ENCODE data around the gene MED13.
A peak's percentile ranks its signal among the peaks of the same experiment; 100 is the strongest.

MED13 gene

GRCh38 chr17:61981323-61981722 lies 83.8 kb downstream of the MED13 start:
- ATAC-seq (ENCODE audit: low read depth) (no peak), DNase-seq (ENCODE audit: low spot score in 2 of 2) (no peak)
- Mint-ChIP-seq H3K4me1 (peaks cover 8% of the 10 kb centered on the region), H3K9me3 (no peaks in the 10 kb centered on the region), H3K27ac (peak overlapping the region; percentile 39), H3K4me3 (no peak overlapping the region), H3K36me3 (peaks cover 24% of the 10 kb centered on the region), H3K27me3 (no peaks in the 10 kb centered on the region)

DNA sequence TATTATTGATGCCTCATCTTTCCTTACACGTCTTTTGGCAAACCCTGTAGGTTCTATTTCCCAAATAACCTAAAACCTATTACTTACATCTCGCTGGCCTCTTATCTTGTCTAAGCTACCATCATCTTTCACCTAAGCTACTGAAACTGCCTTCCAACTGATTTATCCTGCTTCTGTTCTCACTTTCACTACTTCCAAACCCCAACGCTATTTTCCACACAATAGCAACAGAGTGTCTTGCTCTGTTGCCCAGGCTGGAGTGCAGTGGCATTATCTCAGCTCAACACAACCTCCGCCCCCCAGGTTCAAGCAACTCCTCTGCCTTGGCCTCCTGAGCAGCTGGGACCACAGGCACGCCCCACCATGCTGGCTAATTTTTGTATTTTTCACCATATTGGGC lies 84.5 kb downstream of the MED13 start:
- Mint-ChIP-seq H3K4me3 (no peak overlapping the region), H3K27me3 (no peaks in the 10 kb centered on the region), H3K27ac (peak overlapping the region; percentile 35), H3K9me3 (no peaks in the 10 kb centered on the region), H3K4me1 (peaks cover 11% of the 10 kb centered on the region), H3K36me3 (peaks cover 27% of the 10 kb centered on the region)
- DNase-seq (ENCODE audit: low spot score in 2 of 2): no peak
- no peak for ATAC-seq (ENCODE audit: low read depth)

DNA sequence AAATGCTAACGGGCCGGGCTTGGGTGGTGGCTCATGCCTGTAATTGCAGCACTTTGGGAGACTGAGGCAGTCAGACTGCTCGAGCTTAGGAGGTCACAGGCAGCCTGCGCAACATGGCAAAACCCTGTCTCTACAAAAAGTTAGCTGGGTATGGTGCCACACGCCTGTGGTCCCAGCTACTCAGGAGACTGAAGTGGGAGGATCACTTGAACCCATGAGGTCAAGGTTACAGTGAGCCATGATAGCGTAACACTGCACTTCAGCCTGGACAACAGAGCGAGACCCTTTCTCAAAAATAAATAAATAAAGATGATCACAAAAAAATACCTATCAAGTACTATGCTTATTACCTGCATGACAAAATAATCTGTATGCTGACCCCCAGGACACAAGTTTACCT lies 91.0 kb downstream of the MED13 start:
- no peaks in the 10 kb centered on the region for H3K27me3 Mint-ChIP-seq
- ATAC-seq (ENCODE audit: low read depth) (no peak), DNase-seq (ENCODE audit: low spot score in 2 of 2) (no peak)
- H3K27ac Mint-ChIP-seq: peak overlapping the region; percentile 79
- H3K9me3 Mint-ChIP-seq: no peaks in the 10 kb centered on the region
- peaks cover 5% of the 10 kb centered on the region for H3K4me1 Mint-ChIP-seq
- H3K36me3 Mint-ChIP-seq: peaks cover 10% of the 10 kb centered on the region
- H3K4me3 Mint-ChIP-seq: no peak overlapping the region

DNA sequence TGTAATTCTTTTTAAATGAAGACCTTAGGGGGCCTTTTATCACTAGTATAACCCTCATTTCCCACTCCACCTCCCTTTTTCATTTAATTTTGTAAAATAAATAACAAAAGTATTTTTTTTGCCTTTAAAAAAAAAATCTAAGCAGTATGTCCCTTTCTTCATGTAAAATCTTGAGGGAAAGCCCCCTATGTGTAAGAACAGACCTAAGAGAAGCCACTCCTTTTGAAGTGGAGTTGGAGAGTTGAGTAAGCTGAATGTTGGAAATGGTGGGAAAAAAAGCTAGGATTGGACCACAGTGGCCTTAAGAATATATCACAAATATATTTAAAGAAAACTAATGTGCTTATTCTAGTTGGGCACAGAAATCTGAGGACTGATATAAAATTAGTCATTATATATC lies 92.8 kb downstream of the MED13 start:
- Mint-ChIP-seq H3K27me3 (no peaks in the 10 kb centered on the region), H3K4me1 (peaks cover 5% of the 10 kb centered on the region), H3K4me3 (no peak overlapping the region), H3K36me3 (peaks cover 9% of the 10 kb centered on the region), H3K9me3 (no peaks in the 10 kb centered on the region), H3K27ac (no peak overlapping the region)
- no peak for ATAC-seq (ENCODE audit: low read depth)
- DNase-seq (ENCODE audit: low spot score in 2 of 2): no peak

DNA sequence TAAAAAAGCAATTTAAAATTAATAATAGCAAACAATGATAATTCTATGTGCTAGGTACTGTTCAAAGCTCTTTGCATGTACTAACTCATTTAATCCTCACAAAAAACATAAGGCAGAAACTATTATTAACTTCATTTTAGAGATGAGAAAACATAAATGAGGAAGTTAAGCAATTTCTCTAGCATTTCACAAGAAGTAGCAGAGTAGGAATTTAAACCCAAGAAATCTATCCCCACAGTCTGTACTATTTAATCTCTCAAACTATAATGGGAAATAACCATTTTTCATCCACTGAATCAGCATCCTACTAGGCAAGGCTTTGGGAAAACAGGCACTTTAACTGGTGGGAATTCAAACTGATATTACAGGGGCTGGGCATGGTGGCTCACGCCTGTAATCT lies 95.0 kb downstream of the MED13 start:
- Mint-ChIP-seq H3K4me3 (no peak overlapping the region), H3K27ac (no peak overlapping the region), H3K4me1 (no peaks in the 10 kb centered on the region), H3K36me3 (peaks cover 8% of the 10 kb centered on the region), H3K27me3 (no peaks in the 10 kb centered on the region), H3K9me3 (no peaks in the 10 kb centered on the region)
- DNase-seq (ENCODE audit: low spot score in 2 of 2) (no peak), ATAC-seq (ENCODE audit: low read depth) (no peak)

GRCh38 chr17:61968757-61969156 lies 96.3 kb downstream of the MED13 start:
- no peak overlapping the region for H3K4me3 Mint-ChIP-seq
- peaks cover 6% of the 10 kb centered on the region for H3K36me3 Mint-ChIP-seq
- H3K4me1 Mint-ChIP-seq: no peaks in the 10 kb centered on the region
- no peaks in the 10 kb centered on the region for H3K27me3 Mint-ChIP-seq
- no peak for DNase-seq (ENCODE audit: low spot score in 2 of 2)
- no peaks in the 10 kb centered on the region for H3K9me3 Mint-ChIP-seq
- no peak for ATAC-seq (ENCODE audit: low read depth)
- H3K27ac Mint-ChIP-seq: no peak overlapping the region

- Mint-ChIP-seq H3K4me1 (no peaks in the 10 kb centered on the region), H3K36me3 (peaks cover 8% of the 10 kb centered on the region), H3K27ac (no peak overlapping the region), H3K4me3 (no peak overlapping the region), H3K9me3 (no peaks in the 10 kb centered on the region), H3K27me3 (no peaks in the 10 kb centered on the region)
- ATAC-seq (ENCODE audit: low read depth) (no peak), DNase-seq (ENCODE audit: low spot score in 2 of 2) (no peak)
Observed at GRCh38 chr17:61967729-61968128, 97.3 kb downstream of the MED13 start.

GRCh38 chr17:61966191-61966590 lies 98.9 kb downstream of the MED13 start:
- Mint-ChIP-seq H3K27ac (no peak overlapping the region), H3K4me1 (no peaks in the 10 kb centered on the region), H3K27me3 (no peaks in the 10 kb centered on the region), H3K4me3 (no peak overlapping the region), H3K9me3 (no peaks in the 10 kb centered on the region), H3K36me3 (peaks cover 11% of the 10 kb centered on the region)
- ATAC-seq (ENCODE audit: low read depth): no peak
- DNase-seq (ENCODE audit: low spot score in 2 of 2): no peak

GRCh38 chr17:61955619-61956018 lies 109.5 kb downstream of the MED13 start:
- H3K27ac Mint-ChIP-seq: no peak overlapping the region
- no peaks in the 10 kb centered on the region for H3K27me3 Mint-ChIP-seq
- peaks cover 13% of the 10 kb centered on the region for H3K36me3 Mint-ChIP-seq
- ATAC-seq (ENCODE audit: low read depth) (no peak), DNase-seq (ENCODE audit: low spot score in 2 of 2) (no peak)
- no peaks in the 10 kb centered on the region for H3K9me3 Mint-ChIP-seq
- no peaks in the 10 kb centered on the region for H3K4me1 Mint-ChIP-seq
- H3K4me3 Mint-ChIP-seq: no peak overlapping the region

DNA sequence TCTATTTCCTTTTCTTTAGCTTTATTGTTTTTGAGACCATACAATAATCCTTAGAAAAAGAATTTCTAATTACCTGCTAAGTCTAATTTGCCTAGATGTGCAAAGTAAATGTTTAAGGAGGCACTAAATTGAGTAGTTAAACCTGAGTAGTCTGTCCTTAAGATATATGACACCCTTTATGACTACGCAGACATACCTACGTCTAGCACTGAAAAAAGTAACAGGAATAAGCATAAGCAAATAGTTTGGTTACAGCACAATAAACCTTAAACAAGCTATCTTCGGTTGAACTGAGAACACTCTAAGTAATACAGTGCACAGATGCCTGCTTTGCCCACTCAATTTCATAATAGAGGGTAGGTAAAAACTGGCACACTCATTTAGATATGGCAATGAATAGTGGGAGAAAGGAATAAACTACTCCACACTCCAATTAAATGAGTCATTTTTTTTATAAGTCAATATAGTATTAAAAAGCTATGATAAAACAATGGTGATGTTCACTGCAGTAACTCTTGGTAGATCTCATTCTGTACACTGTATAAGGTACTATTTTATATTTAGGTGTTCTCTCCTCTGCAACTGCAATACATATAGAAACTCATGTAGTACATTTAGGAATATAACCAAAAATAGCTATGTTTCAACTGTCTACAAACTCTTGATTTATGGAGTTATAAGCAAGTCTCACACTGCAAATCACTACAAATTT lies 117.6 kb downstream of the MED13 start:
- no peaks in the 10 kb centered on the region for H3K27me3 Mint-ChIP-seq

GRCh38 chr17:61946359-61946758 lies 118.7 kb downstream of the MED13 start:
- H3K4me3 Mint-ChIP-seq: no peak overlapping the region
- H3K27ac Mint-ChIP-seq: no peak overlapping the region
- no peaks in the 10 kb centered on the region for H3K9me3 Mint-ChIP-seq
- no peaks in the 10 kb centered on the region for H3K4me1 Mint-ChIP-seq
- DNase-seq (ENCODE audit: low spot score in 2 of 2) (no peak), ATAC-seq (ENCODE audit: low read depth) (no peak)
- peaks cover 10% of the 10 kb centered on the region for H3K36me3 Mint-ChIP-seq
- H3K27me3 Mint-ChIP-seq: no peaks in the 10 kb centered on the region

More for the DNA sequence above, 117.6 kb downstream of the MED13 start:
- Mint-ChIP-seq H3K4me3 (no peak overlapping the region), H3K9me3 (no peaks in the 10 kb centered on the region), H3K27ac (no peak overlapping the region), H3K36me3 (peaks cover 12% of the 10 kb centered on the region), H3K4me1 (no peaks in the 10 kb centered on the region)
- DNase-seq (ENCODE audit: low spot score in 2 of 2): no peak
- ATAC-seq (ENCODE audit: low read depth): no peak

DNA sequence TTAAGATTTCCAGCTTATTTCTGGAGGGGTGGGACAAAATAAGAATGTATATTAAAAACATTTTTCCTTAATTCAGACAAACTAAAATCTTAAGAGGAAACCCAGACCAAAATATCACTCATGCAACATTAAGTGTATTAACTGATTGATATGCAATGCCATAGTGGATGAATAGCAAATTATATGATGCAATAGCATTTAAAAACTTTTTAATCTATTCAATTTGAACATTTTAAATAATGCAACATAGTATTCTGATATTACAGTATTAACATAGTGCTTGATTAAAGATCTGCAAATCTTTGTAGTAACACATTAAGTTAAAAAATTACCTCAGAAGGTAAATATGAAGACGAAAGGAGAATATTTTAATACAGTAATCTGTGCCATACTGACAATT lies 122.0 kb downstream of the MED13 start:
- Mint-ChIP-seq H3K27ac (no peak overlapping the region), H3K27me3 (no peaks in the 10 kb centered on the region), H3K4me3 (no peak overlapping the region), H3K9me3 (no peaks in the 10 kb centered on the region), H3K4me1 (peaks cover 3% of the 10 kb centered on the region), H3K36me3 (peaks cover 8% of the 10 kb centered on the region)
- DNase-seq (ENCODE audit: low spot score in 2 of 2): no peak
- ATAC-seq (ENCODE audit: low read depth): no peak

DNA sequence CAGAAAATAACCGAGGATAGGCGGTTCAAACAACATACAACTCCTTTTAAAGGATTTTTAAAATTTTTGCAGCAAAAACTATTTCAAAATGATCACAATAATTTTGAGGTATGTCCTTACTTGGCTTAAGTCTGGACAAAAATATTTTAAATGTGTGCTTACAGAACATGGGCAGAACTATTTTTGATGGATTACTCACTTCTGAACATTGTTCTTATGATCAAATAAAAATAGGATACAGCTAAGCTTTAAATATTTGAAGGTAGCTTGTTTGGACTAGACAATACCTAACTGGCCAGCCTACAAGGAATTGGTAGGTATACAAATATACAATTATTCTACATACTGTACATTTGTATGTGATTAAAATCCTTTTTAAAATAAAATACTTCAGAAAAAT lies 123.0 kb downstream of the MED13 start:
- no peaks in the 10 kb centered on the region for H3K27me3 Mint-ChIP-seq

DNA sequence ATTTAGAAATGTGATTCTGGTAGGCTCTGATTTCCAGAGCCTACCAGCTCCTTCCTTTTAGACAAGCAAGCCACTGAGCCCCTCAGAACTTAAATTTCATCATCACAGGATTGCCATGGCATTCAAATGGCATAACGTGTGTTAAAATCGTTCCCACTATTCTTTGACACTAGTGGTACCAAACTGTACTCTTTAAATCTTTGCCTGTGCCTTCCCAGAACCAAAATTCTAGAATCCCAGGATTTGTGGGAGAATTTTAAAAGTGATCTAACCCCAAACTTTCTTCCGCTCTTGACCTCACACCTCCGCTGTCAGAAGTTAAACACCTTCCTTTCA lies 137.0 kb downstream of the MED13 start:
- DNase-seq (ENCODE audit: low spot score in 2 of 2) (peak in 1 of 2 donors; percentile 14), ATAC-seq (ENCODE audit: low read depth) (no peak)
- H3K27ac Mint-ChIP-seq: peak overlapping the region; percentile 91
- H3K4me3 Mint-ChIP-seq: peak overlapping the region; percentile 93
- peaks cover 11% of the 10 kb centered on the region for H3K4me1 Mint-ChIP-seq
- H3K36me3 Mint-ChIP-seq: peaks cover 5% of the 10 kb centered on the region
- H3K9me3 Mint-ChIP-seq: no peaks in the 10 kb centered on the region
- H3K27me3 Mint-ChIP-seq: peaks cover 3% of the 10 kb centered on the region

More for the DNA sequence above, 123.0 kb downstream of the MED13 start:
- peaks cover 3% of the 10 kb centered on the region for H3K4me1 Mint-ChIP-seq
- DNase-seq (ENCODE audit: low spot score in 2 of 2) (no peak), ATAC-seq (ENCODE audit: low read depth) (no peak)
- H3K27ac Mint-ChIP-seq: no peak overlapping the region
- no peak overlapping the region for H3K4me3 Mint-ChIP-seq
- H3K9me3 Mint-ChIP-seq: no peaks in the 10 kb centered on the region
- H3K36me3 Mint-ChIP-seq: peaks cover 8% of the 10 kb centered on the region

Measured in memory B cell (primary cell).